Smooth muscle cell (in vitro differentiated cells): Measurements from ENCODE around the gene RUNX2. TPM values are rescaled to one million over a fixed set of nuclear protein-coding genes. Genes with fewer than 3 reads are reported as not detected.
A peak's percentile ranks its signal among the peaks of the same experiment; 100 is the strongest.

ENCODE experiments used
- DNase-seq: peaks from one replicate; lab custom pipeline; 2025; ENCODE audit not compliant: unreplicated experiment; lab: John Stamatoyannopoulos, UW
- H2AFZ ChIP-seq: fragments of 200-600 bp; sonication (generic); 2 replicates; pipeline ENCODE4 v1.6.0; 2016; ENCODE audit warnings: antibody characterized with exemption, low read depth, mild to moderate bottlenecking
- H3F3A ChIP-seq: fragments of 200-600 bp; sonication (generic); 2 replicates; pipeline ENCODE4 v1.6.0; 2017; ENCODE audit warnings: antibody characterized with exemption, low read depth
- H3K27ac ChIP-seq: fragments of 200-600 bp; sonication (generic); 2 replicates; pipeline ENCODE4 v1.5.1; 2016; ENCODE audit warnings: low read depth, mild to moderate bottlenecking
- H3K27me3 ChIP-seq: fragments of 200-600 bp; sonication (generic); 2 replicates; pipeline ENCODE4 v1.6.1; 2016; ENCODE audit warnings: low read depth, mild to moderate bottlenecking
- H3K36me3 ChIP-seq: fragments of 200-600 bp; sonication (generic); 2 replicates; pipeline ENCODE4 v1.5.1; 2016; ENCODE audit warnings: low read depth
- H3K4me1 ChIP-seq: fragments of 200-600 bp; sonication (generic); 2 replicates; pipeline ENCODE4 v1.5.1; 2016; ENCODE audit warnings: low read depth
- H3K4me2 ChIP-seq: fragments of 200-600 bp; sonication (generic); 2 replicates; pipeline ENCODE4 v1.6.0; 2016; ENCODE audit warnings: mild to moderate bottlenecking
- H3K4me3 ChIP-seq: fragments of 200-600 bp; sonication (generic); 2 replicates; pipeline ENCODE4 v1.5.1; 2016; ENCODE audit warnings: mild to moderate bottlenecking
- H3K79me2 ChIP-seq: fragments of 200-600 bp; sonication (generic); 2 replicates; pipeline ENCODE4 v1.6.0; 2016; ENCODE audit warnings: low read depth, mild to moderate bottlenecking
- H3K9ac ChIP-seq: fragments of 200-600 bp; sonication (generic); 2 replicates; pipeline ENCODE4 v1.6.0; 2016; ENCODE audit warnings: low read depth
- H3K9me3 ChIP-seq: fragments of 200-600 bp; sonication (generic); replicated peaks from 2 replicates; pipeline ENCODE4 v1.5.1; 2016; ENCODE audit warnings: low read depth
- H4K20me1 ChIP-seq: fragments of 200-600 bp; sonication (generic); 2 replicates; pipeline ENCODE4 v1.6.0; 2016; ENCODE audit warnings: low read depth
- CTCF ChIP-seq: fragments of 200-600 bp; sonication (generic); IDR thresholded peaks from 2 replicates; pipeline ENCODE4 v1.5.1; 2017; ENCODE audit warnings: borderline replicate concordance, mild to moderate bottlenecking, antibody characterized with exemption; ENCODE audit not compliant: insufficient read depth, poor library complexity, severe bottlenecking
- WGBS: methylation state at CpG from one replicate; pipeline ENCODE4 v1.1.7; 2016; ENCODE audit warnings: low lambda C conversion rate; 5-methylcytosine and 5-hydroxymethylcytosine counted together
- polyA plus RNA-seq: library from polyadenylated mRNA; unstranded; fragments of >200 nt; fragmentation: Nextera tagmentation; extraction: Ambion mirVana; gene quantifications from 2 replicates; pipeline ENCODE4 v1.2.1, GENCODE V29; 2016
- total RNA-seq: library from RNA; depleted of rRNA; stranded (reverse); fragments of >200 nt; gene quantifications from 2 replicates; pipeline ENCODE4 v1.2.3, GENCODE V29; 2014

RUNX2 gene
- total and polyA plus RNA-seq, 2 experiments from 2014 or later = 12.5 to 16.4 TPM

GRCh38 chr6:45439861-45440388 is 111.8 kb downstream of the RUNX2 start:
- H2AFZ ChIP-seq = no peak overlapping the region
- H4K20me1 ChIP-seq = no peaks in the 10 kb centered on the region
- no peak for TF ChIP-seq CTCF
- H3K36me3 ChIP-seq = no peaks in the 10 kb centered on the region
- no peak overlapping the region for H3K4me3 ChIP-seq
- DNase-seq = no peak
- H3F3A ChIP-seq = peaks cover 52% of the 10 kb centered on the region
- H3K9ac ChIP-seq = no peak overlapping the region
- no peaks in the 10 kb centered on the region for H3K27me3 ChIP-seq
- peak overlapping the region; percentile 92 for H3K27ac ChIP-seq
- peaks cover 30% of the 10 kb centered on the region for H3K4me1 ChIP-seq
- no peak overlapping the region for H3K4me2 ChIP-seq
- H3K9me3 ChIP-seq = no peaks in the 10 kb centered on the region
- H3K79me2 ChIP-seq = peaks cover 25% of the 10 kb centered on the region
- WGBS = 98% methylated on average over 6 of the region's 6 CpGs

GRCh38 chr6:45441851-45442453 is 113.8 kb downstream of the RUNX2 start:
- Histone ChIP-seq H3K27ac (peak overlapping the region; percentile 73), H3K9me3 (no peaks in the 10 kb centered on the region), H3K4me1 (peaks cover 39% of the 10 kb centered on the region), H3K36me3 (no peaks in the 10 kb centered on the region), H2AFZ (no peak overlapping the region), H3K4me2 (peak overlapping the region; percentile 27), H3K79me2 (peaks cover 21% of the 10 kb centered on the region), H4K20me1 (no peaks in the 10 kb centered on the region), H3K27me3 (no peaks in the 10 kb centered on the region), H3F3A (peaks cover 53% of the 10 kb centered on the region), H3K9ac (peak overlapping the region; percentile 27), H3K4me3 (no peak overlapping the region)
- 44% methylated on average over 6 of the region's 6 CpGs for WGBS
- TF ChIP-seq CTCF = no peak
- no peak for DNase-seq

GRCh38 chr6:45442716-45443115 is 114.6 kb downstream of the RUNX2 start:
- Histone ChIP-seq H3K79me2 (peaks cover 21% of the 10 kb centered on the region), H3K4me3 (no peak overlapping the region), H4K20me1 (no peaks in the 10 kb centered on the region), H3K4me1 (peaks cover 37% of the 10 kb centered on the region), H3K27ac (peak overlapping the region; percentile 73), H3K27me3 (no peaks in the 10 kb centered on the region), H3K9ac (no peak overlapping the region), H3F3A (peaks cover 51% of the 10 kb centered on the region), H3K9me3 (no peaks in the 10 kb centered on the region), H3K4me2 (peak overlapping the region; percentile 27), H2AFZ (no peak overlapping the region), H3K36me3 (no peaks in the 10 kb centered on the region)
- TF ChIP-seq CTCF = no peak
- no peak for DNase-seq
- 60% methylated on average over 3 of the region's 3 CpGs for WGBS

GRCh38 chr6:45445364-45445748 is 117.2 kb downstream of the RUNX2 start:
- Histone ChIP-seq H4K20me1 (no peaks in the 10 kb centered on the region), H3K36me3 (no peaks in the 10 kb centered on the region), H3K9ac (peak overlapping the region; percentile 40), H3F3A (peaks cover 32% of the 10 kb centered on the region), H3K9me3 (no peaks in the 10 kb centered on the region), H3K4me2 (peak overlapping the region; percentile 64), H3K27ac (peak overlapping the region; percentile 85), H3K79me2 (peaks cover 31% of the 10 kb centered on the region), H3K27me3 (no peaks in the 10 kb centered on the region), H2AFZ (no peak overlapping the region), H3K4me1 (peaks cover 23% of the 10 kb centered on the region), H3K4me3 (no peak overlapping the region)
- no peak for TF ChIP-seq CTCF
- DNase-seq = no peak
- 19% methylated on average over 2 of the region's 2 CpGs for WGBS
